HFFc6 (cell line): Measurements from ENCODE around the gene NOC4L. TPM values are rescaled to one million over a fixed set of nuclear protein-coding genes. Genes with fewer than 3 reads are reported as not detected.

ENCODE experiments used
- DNase-seq: peaks from one replicate; pipeline ENCODE4 v3.0.0-alpha.2; 2018
- H3K27ac Mint-ChIP-seq: 2 replicates; pipeline ENCODE4 v1.8.0; 2020; ENCODE audit warnings: mild to moderate bottlenecking, mixed read lengths
- H3K27me3 Mint-ChIP-seq: 2 replicates; pipeline ENCODE4 v1.8.0; 2021; ENCODE audit warnings: mild to moderate bottlenecking, moderate library complexity, mixed read lengths; ENCODE audit not compliant: insufficient read depth
- H3K36me3 Mint-ChIP-seq: 2 replicates; pipeline ENCODE4 v1.8.0; 2021; ENCODE audit warnings: low read depth, mixed read lengths
- H3K4me1 Mint-ChIP-seq: 2 replicates; pipeline ENCODE4 v1.8.0; 2020; ENCODE audit warnings: low read depth, mixed read lengths
- H3K4me3 Mint-ChIP-seq: 2 replicates; pipeline ENCODE4 v1.8.0; 2020; ENCODE audit warnings: mild to moderate bottlenecking, moderate library complexity, mixed read lengths
- H3K9me3 Mint-ChIP-seq: 2 replicates; pipeline ENCODE4 v1.8.0; 2020; ENCODE audit warnings: mild to moderate bottlenecking, mixed read lengths
- CTCF ChIP-seq: fragments of 200-600 bp; sonication (generic); IDR thresholded peaks from 2 replicates; pipeline ENCODE4 v1.5.0; 2021; ENCODE audit warnings: antibody characterized with exemption, mild to moderate bottlenecking
- total RNA-seq, 6 experiments: library from RNA; stranded (reverse); fragmentation: NEBNext Ultra II Directional; extraction: Animal tissue kit (Norgen Biotek cat#: 25700); gene quantifications; 2 replicates in 1 of 6; 3 replicates in 5 of 6; pipeline ENCODE4 v1.2.3, GENCODE V29; 2021

NOC4L gene
- total RNA-seq, 6 experiments from 2014 or later: 25.8 to 33.5 (median 31.3) TPM

GRCh38 chr12:132142679-132143335 is 1.4 kb upstream of the NOC4L start:
- H3K27me3 Mint-ChIP-seq: peaks cover 4% of the 10 kb centered on the region
- H3K36me3 Mint-ChIP-seq: peaks cover 10% of the 10 kb centered on the region
- peak overlapping the region; percentile 91 for H3K4me3 Mint-ChIP-seq
- H3K27ac Mint-ChIP-seq: peak overlapping the region; percentile 69
- no peak for DNase-seq
- peaks cover 33% of the 10 kb centered on the region for H3K4me1 Mint-ChIP-seq
- no peaks in the 10 kb centered on the region for H3K9me3 Mint-ChIP-seq
- no peak for TF ChIP-seq CTCF

- no peak for TF ChIP-seq CTCF
- Mint-ChIP-seq H3K4me3 (peak overlapping the region; percentile 91), H3K4me1 (peaks cover 30% of the 10 kb centered on the region), H3K9me3 (no peaks in the 10 kb centered on the region), H3K27me3 (peaks cover 4% of the 10 kb centered on the region), H3K27ac (peak overlapping the region; percentile 69), H3K36me3 (peaks cover 10% of the 10 kb centered on the region)
- no peak for DNase-seq
Observed at GRCh38 chr12:132143336-132144071, 753 bp upstream of the NOC4L start.

- H3K4me3 Mint-ChIP-seq: peak overlapping the region; percentile 90
- H3K27ac Mint-ChIP-seq: peak overlapping the region; percentile 72
- peaks cover 30% of the 10 kb centered on the region for H3K4me1 Mint-ChIP-seq
- H3K36me3 Mint-ChIP-seq: peaks cover 6% of the 10 kb centered on the region; the same call in 1 of the 2 replicates
- no peak for DNase-seq
- no peaks in the 10 kb centered on the region for H3K9me3 Mint-ChIP-seq
- peaks cover 2% of the 10 kb centered on the region for H3K27me3 Mint-ChIP-seq
- TF ChIP-seq CTCF: no peak
Observed at GRCh38 chr12:132144810-132145168, 532 bp downstream of the NOC4L start.

- H3K4me1 Mint-ChIP-seq: peaks cover 30% of the 10 kb centered on the region
- peaks cover 6% of the 10 kb centered on the region; the same call in 1 of the 2 replicates for H3K36me3 Mint-ChIP-seq
- H3K27ac Mint-ChIP-seq: peak overlapping the region; percentile 72; the same call in 1 of the 2 replicates
- no peak for DNase-seq
- peak overlapping the region; percentile 90 for H3K4me3 Mint-ChIP-seq
- peaks cover 2% of the 10 kb centered on the region for H3K27me3 Mint-ChIP-seq
- TF ChIP-seq CTCF: no peak
- no peaks in the 10 kb centered on the region for H3K9me3 Mint-ChIP-seq
Observed at GRCh38 chr12:132145334-132145733, 1.1 kb downstream of the NOC4L start.

- no peak for TF ChIP-seq CTCF
- Mint-ChIP-seq H3K27me3 (peaks cover 2% of the 10 kb centered on the region), H3K27ac (no peak overlapping the region), H3K4me3 (peak overlapping the region; percentile 33), H3K9me3 (no peaks in the 10 kb centered on the region), H3K4me1 (peaks cover 30% of the 10 kb centered on the region), H3K36me3 (peaks cover 6% of the 10 kb centered on the region; the same call in 1 of the 2 replicates)
- no peak for DNase-seq
Observed at GRCh38 chr12:132146098-132146497, 1.8 kb downstream of the NOC4L start.
